ENCODE measurements around the gene UROC1. TPM values are rescaled to one million over a fixed set of nuclear protein-coding genes. Genes with fewer than 3 reads are reported as not detected.

The UROC1 gene
- total RNA-seq, 1 donor = not detected

- no peak for TF ChIP-seq CTCF (IDR thresholded peaks at IDR 0.05; ENCODE audit: insufficient read depth, low read depth, low read length)
- no peak for DNase-seq (ENCODE audit: low read depth)
- no peak overlapping the region for H3K4me3 ChIP-seq (ENCODE audit: low read depth, low read length)
Measured at GRCh38 chr3:126551121-126551838, 33.7 kb upstream of the UROC1 start.

- DNase-seq (ENCODE audit: low read depth) = no peak
- H3K4me3 ChIP-seq (ENCODE audit: low read depth, low read length) = no peak overlapping the region
- no peak for TF ChIP-seq CTCF (IDR thresholded peaks at IDR 0.05; ENCODE audit: insufficient read depth, low read depth, low read length)
Measured at GRCh38 chr3:126550488-126551051, 33.0 kb upstream of the UROC1 start.

- no peak for DNase-seq (ENCODE audit: low read depth)
- TF ChIP-seq CTCF (IDR thresholded peaks at IDR 0.05; ENCODE audit: insufficient read depth, low read depth, low read length) = no peak
- H3K4me3 ChIP-seq (ENCODE audit: low read depth, low read length) = no peak overlapping the region
Measured at GRCh38 chr3:126549861-126550487, 32.4 kb upstream of the UROC1 start.

GRCh38 chr3:126548556-126549466 lies 31.2 kb upstream of the UROC1 start:
- DNase-seq (ENCODE audit: low read depth) = no peak
- no peak for TF ChIP-seq CTCF (IDR thresholded peaks at IDR 0.05; ENCODE audit: insufficient read depth, low read depth, low read length)
- no peak overlapping the region for H3K4me3 ChIP-seq (ENCODE audit: low read depth, low read length)

- no peak overlapping the region for H3K4me3 ChIP-seq (ENCODE audit: low read depth, low read length)
- TF ChIP-seq CTCF (IDR thresholded peaks at IDR 0.05; ENCODE audit: insufficient read depth, low read depth, low read length) = no peak
- no peak for DNase-seq (ENCODE audit: low read depth)
Measured at GRCh38 chr3:126547721-126548120, 30.1 kb upstream of the UROC1 start.

- no peak for DNase-seq (ENCODE audit: low read depth)
- no peak overlapping the region for H3K4me3 ChIP-seq (ENCODE audit: low read depth, low read length)
- TF ChIP-seq CTCF (IDR thresholded peaks at IDR 0.05; ENCODE audit: insufficient read depth, low read depth, low read length) = no peak
Measured at GRCh38 chr3:126546549-126547239, 29.1 kb upstream of the UROC1 start.
